GM18526 (cell line): ENCODE data around the gene GCM1.

ENCODE experiments used
- POLR2A ChIP-seq: IDR thresholded peaks from 3 replicates; pipeline ENCODE4 v1.6.1; 2011; ENCODE audit not compliant: insufficient read length; ENCODE audit errors: extremely low read depth

The GCM1 gene

GRCh38 chr6:53095270-53095669, 53.4 kb downstream of the GCM1 start:
- no peak for TF ChIP-seq POLR2A

GRCh38 chr6:53090576-53090975, 58.1 kb downstream of the GCM1 start:
- no peak for TF ChIP-seq POLR2A

GRCh38 chr6:53089948-53090347, 58.7 kb downstream of the GCM1 start:
- TF ChIP-seq POLR2A, result no peak

- no peak for TF ChIP-seq POLR2A
These were observed 62.3 kb downstream of the GCM1 start for GRCh38 chr6:53086302-53086701.

- TF ChIP-seq POLR2A, result no peak
These were observed 67.8 kb downstream of the GCM1 start for GRCh38 chr6:53080813-53081212.
